PC-3 (cell line): Measurements from ENCODE around the gene TOMM34.

Experiments used
- EZH2 ChIP-seq: fragments of 300-600 bp; sonication (generic); IDR thresholded peaks from one replicate; pipeline ENCODE4 v1.6.1; 2017; ENCODE audit warnings: antibody characterized with exemption, mild to moderate bottlenecking, low read length; ENCODE audit not compliant: unreplicated experiment
- EZH2phosphoT487 ChIP-seq: fragments of 300-600 bp; sonication (generic); IDR thresholded peaks from 2 replicates; pipeline ENCODE4 v1.6.1; 2018; ENCODE audit warnings: mild to moderate bottlenecking, antibody characterized with exemption, low read length, borderline replicate concordance
- TF ChIP-seq, protein P1 (sequence below): fragments of 300-600 bp; sonication (generic); conservative IDR thresholded peaks from 2 replicates; pipeline ENCODE4 v1.5.1; 2017; ENCODE audit warnings: antibody characterized with exemption, low read depth, mild to moderate bottlenecking, low read length

- TF ChIP-seq, protein P1, sequence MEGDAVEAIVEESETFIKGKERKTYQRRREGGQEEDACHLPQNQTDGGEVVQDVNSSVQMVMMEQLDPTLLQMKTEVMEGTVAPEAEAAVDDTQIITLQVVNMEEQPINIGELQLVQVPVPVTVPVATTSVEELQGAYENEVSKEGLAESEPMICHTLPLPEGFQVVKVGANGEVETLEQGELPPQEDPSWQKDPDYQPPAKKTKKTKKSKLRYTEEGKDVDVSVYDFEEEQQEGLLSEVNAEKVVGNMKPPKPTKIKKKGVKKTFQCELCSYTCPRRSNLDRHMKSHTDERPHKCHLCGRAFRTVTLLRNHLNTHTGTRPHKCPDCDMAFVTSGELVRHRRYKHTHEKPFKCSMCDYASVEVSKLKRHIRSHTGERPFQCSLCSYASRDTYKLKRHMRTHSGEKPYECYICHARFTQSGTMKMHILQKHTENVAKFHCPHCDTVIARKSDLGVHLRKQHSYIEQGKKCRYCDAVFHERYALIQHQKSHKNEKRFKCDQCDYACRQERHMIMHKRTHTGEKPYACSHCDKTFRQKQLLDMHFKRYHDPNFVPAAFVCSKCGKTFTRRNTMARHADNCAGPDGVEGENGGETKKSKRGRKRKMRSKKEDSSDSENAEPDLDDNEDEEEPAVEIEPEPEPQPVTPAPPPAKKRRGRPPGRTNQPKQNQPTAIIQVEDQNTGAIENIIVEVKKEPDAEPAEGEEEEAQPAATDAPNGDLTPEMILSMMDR = no peak
- no peak for TF ChIP-seq EZH2phosphoT487
- no peak for TF ChIP-seq EZH2
Measured at GRCh38 chr20:44979090-44979621, 19.0 kb upstream of the TOMM34 start.
